Endothelial cell (in vitro differentiated cells): ENCODE data around the gene PSMA4. TPM values are rescaled to one million over a fixed set of nuclear protein-coding genes. Genes with fewer than 3 reads are reported as not detected.
"Not testable (repeated sequence)": the region's sequence is repeated elsewhere in the genome, so short reads cannot be mapped to it uniquely, and the experiment has no call there.

Source experiments
- DNase-seq: peaks from one replicate; pipeline ENCODE4 v3.0.0; 2021; ENCODE audit warnings: low spot score
- H3K27ac Mint-ChIP-seq: one replicate; pipeline ENCODE4 v1.8.0; 2021; ENCODE audit warnings: mixed read lengths, inconsistent platforms; ENCODE audit not compliant: unreplicated experiment
- H3K27me3 Mint-ChIP-seq: one replicate; pipeline ENCODE4 v1.8.0; 2021; ENCODE audit warnings: mild to moderate bottlenecking, moderate library complexity, mixed read lengths, inconsistent platforms; ENCODE audit not compliant: unreplicated experiment
- H3K36me3 Mint-ChIP-seq: one replicate; pipeline ENCODE4 v1.8.0; 2021; ENCODE audit warnings: mild to moderate bottlenecking, low read depth, mixed read lengths, inconsistent platforms; ENCODE audit not compliant: unreplicated experiment
- H3K4me1 Mint-ChIP-seq: one replicate; pipeline ENCODE4 v1.8.0; 2021; ENCODE audit warnings: mild to moderate bottlenecking, mixed read lengths, inconsistent platforms; ENCODE audit not compliant: unreplicated experiment
- H3K4me3 Mint-ChIP-seq: one replicate; pipeline ENCODE4 v1.8.0; 2021; ENCODE audit warnings: mild to moderate bottlenecking, mixed read lengths, inconsistent platforms; ENCODE audit not compliant: unreplicated experiment
- H3K9me3 Mint-ChIP-seq: one replicate; pipeline ENCODE4 v1.8.0; 2021; ENCODE audit warnings: mixed read lengths, inconsistent platforms; ENCODE audit not compliant: unreplicated experiment
- total RNA-seq: library from RNA; stranded (reverse); fragmentation: NEBNext Ultra II Directional; extraction: Animal tissue kit (Norgen Biotek cat#: 25700); gene quantifications from one replicate; pipeline ENCODE4 v1.2.1, GENCODE V29; 2021; ENCODE audit not compliant: unreplicated experiment
- TF ChIP-seq, protein P1 (sequence below): fragments of 200-600 bp; sonication (generic); IDR thresholded peaks from one replicate; pipeline ENCODE4 v1.5.0; 2021; ENCODE audit warnings: antibody characterized with exemption; ENCODE audit not compliant: unreplicated experiment

Gene PSMA4
- total RNA-seq, 1 donor from 2014 or later, result 169 TPM

GRCh38 chr15:78550194-78550593 is 9.9 kb downstream of the PSMA4 start:
- no peaks in the 10 kb centered on the region for H3K27me3 Mint-ChIP-seq

DNA sequence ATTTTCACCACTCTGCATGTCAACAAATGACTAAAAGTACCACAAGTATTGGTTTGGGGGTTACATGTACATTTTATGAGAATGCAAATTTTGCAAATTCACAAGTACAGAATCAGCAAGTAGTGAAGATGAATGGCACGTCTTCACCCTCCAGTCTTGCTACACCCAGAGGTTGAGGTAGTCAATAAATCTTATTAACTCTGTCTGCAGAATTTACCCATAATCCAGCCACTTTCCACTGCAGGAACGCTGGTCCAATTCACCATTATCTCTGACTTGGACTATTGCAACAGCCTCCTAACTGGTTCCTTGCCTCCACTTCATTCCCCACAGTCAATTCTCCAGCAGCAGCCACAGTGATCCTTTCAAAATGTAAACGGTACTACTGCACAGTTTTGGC is 10.6 kb downstream of the PSMA4 start:
- H3K4me3 Mint-ChIP-seq, result no peak overlapping the region
- no peaks in the 10 kb centered on the region for H3K9me3 Mint-ChIP-seq
- peaks cover 8% of the 10 kb centered on the region for H3K36me3 Mint-ChIP-seq
- DNase-seq, result no peak
- TF ChIP-seq, protein P1, sequence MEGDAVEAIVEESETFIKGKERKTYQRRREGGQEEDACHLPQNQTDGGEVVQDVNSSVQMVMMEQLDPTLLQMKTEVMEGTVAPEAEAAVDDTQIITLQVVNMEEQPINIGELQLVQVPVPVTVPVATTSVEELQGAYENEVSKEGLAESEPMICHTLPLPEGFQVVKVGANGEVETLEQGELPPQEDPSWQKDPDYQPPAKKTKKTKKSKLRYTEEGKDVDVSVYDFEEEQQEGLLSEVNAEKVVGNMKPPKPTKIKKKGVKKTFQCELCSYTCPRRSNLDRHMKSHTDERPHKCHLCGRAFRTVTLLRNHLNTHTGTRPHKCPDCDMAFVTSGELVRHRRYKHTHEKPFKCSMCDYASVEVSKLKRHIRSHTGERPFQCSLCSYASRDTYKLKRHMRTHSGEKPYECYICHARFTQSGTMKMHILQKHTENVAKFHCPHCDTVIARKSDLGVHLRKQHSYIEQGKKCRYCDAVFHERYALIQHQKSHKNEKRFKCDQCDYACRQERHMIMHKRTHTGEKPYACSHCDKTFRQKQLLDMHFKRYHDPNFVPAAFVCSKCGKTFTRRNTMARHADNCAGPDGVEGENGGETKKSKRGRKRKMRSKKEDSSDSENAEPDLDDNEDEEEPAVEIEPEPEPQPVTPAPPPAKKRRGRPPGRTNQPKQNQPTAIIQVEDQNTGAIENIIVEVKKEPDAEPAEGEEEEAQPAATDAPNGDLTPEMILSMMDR, result no peak
- no peak overlapping the region for H3K27ac Mint-ChIP-seq
- H3K4me1 Mint-ChIP-seq, result no peaks in the 10 kb centered on the region
- no peaks in the 10 kb centered on the region for H3K27me3 Mint-ChIP-seq

More at GRCh38 chr15:78550194-78550593, 9.9 kb downstream of the PSMA4 start:
- H3K36me3 Mint-ChIP-seq, result peaks cover 12% of the 10 kb centered on the region
- TF ChIP-seq, protein P1, result no peak
- H3K4me3 Mint-ChIP-seq, result no peak overlapping the region
- DNase-seq, result no peak
- H3K9me3 Mint-ChIP-seq, result no peaks in the 10 kb centered on the region
- no peaks in the 10 kb centered on the region for H3K4me1 Mint-ChIP-seq
- no peak overlapping the region for H3K27ac Mint-ChIP-seq

GRCh38 chr15:78551902-78552301 is 11.7 kb downstream of the PSMA4 start:
- TF ChIP-seq, protein P1, result no peak
- peaks cover 8% of the 10 kb centered on the region for H3K36me3 Mint-ChIP-seq
- no peaks in the 10 kb centered on the region for H3K4me1 Mint-ChIP-seq
- DNase-seq, result no peak
- no peak overlapping the region for H3K4me3 Mint-ChIP-seq
- no peak overlapping the region for H3K27ac Mint-ChIP-seq
- H3K27me3 Mint-ChIP-seq, result no peaks in the 10 kb centered on the region
- H3K9me3 Mint-ChIP-seq, result no peaks in the 10 kb centered on the region

DNA sequence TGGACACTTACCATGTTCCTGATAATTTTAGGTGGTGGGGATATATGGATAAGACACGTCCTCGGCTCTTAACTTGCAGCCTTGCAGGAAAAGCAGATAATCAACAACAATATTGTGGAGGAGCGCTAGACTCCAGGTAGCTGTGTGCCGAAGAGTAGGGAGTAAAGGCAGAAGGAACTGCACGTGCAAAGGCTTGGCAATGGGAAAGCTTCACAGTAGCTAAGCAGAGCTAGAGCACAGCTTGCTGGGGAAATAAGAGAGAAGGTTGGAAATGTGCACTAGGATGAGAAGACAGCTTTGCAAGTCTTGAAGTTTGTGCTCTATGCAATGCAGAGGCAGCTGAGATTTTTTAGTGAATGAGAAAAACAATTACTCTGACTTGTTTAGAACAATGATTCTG is 12.4 kb downstream of the PSMA4 start:
- peaks cover 8% of the 10 kb centered on the region for H3K36me3 Mint-ChIP-seq
- no peaks in the 10 kb centered on the region for H3K4me1 Mint-ChIP-seq
- H3K27me3 Mint-ChIP-seq, result no peaks in the 10 kb centered on the region
- H3K27ac Mint-ChIP-seq, result no peak overlapping the region
- H3K4me3 Mint-ChIP-seq, result no peak overlapping the region
- no peak for DNase-seq
- H3K9me3 Mint-ChIP-seq, result no peaks in the 10 kb centered on the region
- TF ChIP-seq, protein P1, result no peak

DNA sequence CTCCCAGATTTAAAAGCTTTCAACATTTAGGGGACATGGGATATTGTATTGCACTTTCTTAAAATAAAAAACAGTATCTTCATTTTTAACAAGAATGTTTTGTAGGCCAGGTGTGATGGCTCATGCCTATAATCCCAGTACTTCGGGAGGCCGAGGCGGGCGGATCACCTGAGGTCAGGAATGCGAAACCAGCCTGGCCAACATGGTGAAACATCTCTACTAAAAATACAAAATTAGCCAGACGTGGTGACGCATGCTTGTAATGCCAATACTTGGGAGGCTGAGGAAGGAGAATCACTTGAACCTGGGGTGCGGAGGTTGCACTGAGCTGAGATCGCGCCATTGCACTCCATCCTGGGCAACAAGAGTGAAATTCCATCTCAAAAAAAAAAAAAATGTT is 20.0 kb downstream of the PSMA4 start:
- not testable (repeated sequence) for H3K4me1 Mint-ChIP-seq, H3K36me3 Mint-ChIP-seq, H3K27me3 Mint-ChIP-seq, H3K27ac Mint-ChIP-seq, H3K9me3 Mint-ChIP-seq, H3K4me3 Mint-ChIP-seq, DNase-seq

DNA sequence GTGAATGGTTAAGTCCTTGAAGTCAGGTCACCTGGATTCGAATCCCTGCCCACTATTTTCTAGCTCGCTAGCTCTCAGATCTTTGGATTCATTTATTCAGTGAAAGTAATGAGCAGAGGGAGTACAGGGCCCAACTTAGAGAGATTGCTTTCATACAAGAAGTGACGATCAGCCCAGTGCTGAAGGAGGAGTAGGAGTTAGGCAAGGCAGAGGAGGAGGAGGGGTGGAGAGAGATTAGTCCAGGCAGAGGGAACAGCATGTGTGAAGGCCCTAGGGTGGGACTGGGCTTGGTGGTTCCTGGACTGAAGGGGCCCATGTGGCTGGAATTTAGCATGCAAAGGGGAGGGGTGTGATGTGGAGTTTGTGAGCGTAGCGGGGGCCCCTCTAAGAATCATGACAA is 21.2 kb downstream of the PSMA4 start:
- H3K4me3 Mint-ChIP-seq, result no peak overlapping the region
- no peaks in the 10 kb centered on the region for H3K9me3 Mint-ChIP-seq
- H3K27me3 Mint-ChIP-seq, result peaks cover 3% of the 10 kb centered on the region
- peaks cover 15% of the 10 kb centered on the region for H3K4me1 Mint-ChIP-seq
- no peaks in the 10 kb centered on the region for H3K36me3 Mint-ChIP-seq
- TF ChIP-seq, protein P1, result no peak
- H3K27ac Mint-ChIP-seq, result no peak overlapping the region
- DNase-seq, result no peak
